HEK293 (cell line): ENCODE measurements around the gene SPTBN1.

ENCODE experiments used
- CTCF ChIA-PET: fragments of 350-600 bp; formaldehyde crosslinking; extraction: SDS; loops from one replicate; lab custom pipeline; 2021; ENCODE audit warnings: antibody characterized with exemption; lab: Yijun Ruan, JAX
- POLR2A ChIA-PET: fragments of 300-600 bp; formaldehyde crosslinking; extraction: SDS; loops from one replicate; lab custom pipeline; 2020; ENCODE audit warnings: antibody characterized with exemption, inconsistent platforms; lab: Yijun Ruan, JAX
- H3K27ac ChIP-seq: fragments of 200-500 bp; sonication (Bioruptor generic); 2 replicates; pipeline ENCODE4 v1.5.1; 2014; ENCODE audit warnings: low read depth, low read length, control low read depth, inconsistent platforms; ENCODE audit errors: extremely low read depth
- H3K36me3 ChIP-seq, 2 experiments: fragments of 200-500 bp in 1 of 2; sonication (Bioruptor generic) in 1 of 2; 1 replicate in 1 of 2; 2 replicates in 1 of 2; pipeline ENCODE4 v1.5.1; 2014 to 2017; ENCODE audit warnings: inconsistent platforms in 2 of 2, low read length in 2 of 2; ENCODE audit not compliant: control insufficient read depth in 2 of 2, insufficient read depth in 1 of 2
- H3K4me1 ChIP-seq: fragments of 200-500 bp; sonication (Bioruptor generic); 2 replicates; pipeline ENCODE4 v1.5.1; 2014; ENCODE audit warnings: mild to moderate bottlenecking, low read length, inconsistent platforms; ENCODE audit not compliant: control insufficient read depth, insufficient read depth
- H3K4me3 ChIP-seq: 2 replicates; pipeline ENCODE4 v1.5.1; 2011; ENCODE audit warnings: low read depth, mild to moderate bottlenecking, control low read depth, low read length, moderate library complexity
- H3K9me3 ChIP-seq: fragments of 200-500 bp; sonication (Bioruptor generic); 2 replicates; pipeline ENCODE4 v1.5.1; 2014; ENCODE audit warnings: low read depth, low read length, inconsistent platforms; ENCODE audit not compliant: control insufficient read depth, insufficient read depth
- EGR2 ChIP-seq: fragments of 450-650 bp; formaldehyde crosslinking; IDR thresholded peaks from 2 replicates; pipeline ENCODE4 v1.5.1; 2016; ENCODE audit warnings: low read depth, missing biosample characterization, missing genetic modification characterization
- PATZ1 ChIP-seq: fragments of 450-650 bp; formaldehyde crosslinking; IDR thresholded peaks from 2 replicates; pipeline ENCODE4 v1.5.1; 2016; ENCODE audit warnings: missing biosample characterization, missing genetic modification characterization
- PRDM10 ChIP-seq: fragments of 450-650 bp; formaldehyde crosslinking; IDR thresholded peaks from 2 replicates; pipeline ENCODE4 v1.5.1; 2016; ENCODE audit warnings: missing biosample characterization, missing genetic modification characterization
- ZBTB11 ChIP-seq: fragments of 450-650 bp; formaldehyde crosslinking; conservative IDR thresholded peaks from 2 replicates; pipeline ENCODE4 v1.5.1; 2016; ENCODE audit warnings: low read depth, missing biosample characterization, missing genetic modification characterization
- ZNF335 ChIP-seq: fragments of 450-650 bp; formaldehyde crosslinking; conservative IDR thresholded peaks from 2 replicates; pipeline ENCODE4 v1.5.1; 2016; ENCODE audit warnings: missing biosample characterization, missing genetic modification characterization
- ZNF362 ChIP-seq: fragments of 450-650 bp; formaldehyde crosslinking; IDR thresholded peaks from 2 replicates; pipeline ENCODE4 v1.5.1; 2016; ENCODE audit warnings: missing biosample characterization, missing genetic modification characterization
- ZNF530 ChIP-seq: fragments of 450-650 bp; formaldehyde crosslinking; IDR thresholded peaks from 2 replicates; pipeline ENCODE4 v1.5.1; 2016; ENCODE audit warnings: low read depth, missing biosample characterization, missing genetic modification characterization
- ZNF701 ChIP-seq: fragments of 450-650 bp; formaldehyde crosslinking; IDR thresholded peaks from 2 replicates; pipeline ENCODE4 v1.5.1; 2016; ENCODE audit warnings: missing biosample characterization, missing genetic modification characterization
- ZNF777 ChIP-seq: fragments of 450-650 bp; formaldehyde crosslinking; IDR thresholded peaks from 2 replicates; pipeline ENCODE4 v1.5.1; 2017; ENCODE audit warnings: missing biosample characterization, missing genetic modification characterization, borderline replicate concordance

SPTBN1 gene

GRCh38 chr2:54560146-54560881 is 104.2 kb downstream of the SPTBN1 start:
- POLR2A ChIA-PET: interaction anchor here (0.6 to 3.0 kb wide), 10 partner anchors 11 to 273 kb away, joined by 3 to 48 read pairs (median 6); no protein-coding TSS in a partner anchor
- TF ChIP-seq PRDM10 (tag by site-specific recombination): 0 out of 2 replicates have a peak, but pooled peaks have one; percentile 26
- no peak for TF ChIP-seq ZNF701 (tag by site-specific recombination)
- peak; percentile 34 for TF ChIP-seq ZNF335 (tag by site-specific recombination)
- TF ChIP-seq ZBTB11: 0 out of 2 replicates have a peak, but pooled peaks have one; percentile 2
- no peak for TF ChIP-seq ZNF362 (tag by site-specific recombination)
- TF ChIP-seq PATZ1 (tag by site-specific recombination): peak; percentile 14; the same call in 1 of the 2 replicates
- no peak for TF ChIP-seq ZNF777 (tag by site-specific recombination)
- TF ChIP-seq EGR2 (tag by site-specific recombination): 0 out of 2 replicates have a peak, but pooled peaks have one; percentile 15
- TF ChIP-seq, all 188 proteins: peak for 5
- CTCF ChIA-PET: interaction anchor here (1.0 to 3.0 kb wide), 3 partner anchors 37 to 453 kb away, joined by 3 to 24 read pairs (median 3); no protein-coding TSS in a partner anchor
- peak overlapping the region; percentile 96 for H3K27ac ChIP-seq
- H3K4me1 ChIP-seq: peaks cover 5% of the 10 kb centered on the region
- peak overlapping the region; percentile 76 for H3K4me3 ChIP-seq
- H3K9me3 ChIP-seq: no peaks in the 10 kb centered on the region
- no peaks in the 10 kb centered on the region for H3K36me3 ChIP-seq

- Histone ChIP-seq H3K9me3 (no peaks in the 10 kb centered on the region), H3K4me3 (peak overlapping the region; percentile 76), H3K27ac (no peak overlapping the region), H3K36me3 (no peaks in the 10 kb centered on the region), H3K4me1 (peaks cover 5% of the 10 kb centered on the region)
- ChIA-PET CTCF (interaction anchor here (1.0 kb wide), 1 partner anchor 58 kb away, joined by 3 read pairs; no protein-coding TSS in a partner anchor), POLR2A (interaction anchor here (1.6 kb wide), 1 partner anchor 36 kb away, joined by 7 read pairs; no protein-coding TSS in a partner anchor)
- no peak for TF ChIP-seq ZNF530 (tag by site-specific recombination)
- TF ChIP-seq PRDM10 (tag by site-specific recombination): peak; percentile 33; the same call in 1 of the 2 replicates
Measured at GRCh38 chr2:54561010-54561409, 104.9 kb downstream of the SPTBN1 start.
